K562 (cell line): ENCODE results near the gene KIAA0040. TPM values are rescaled to one million over a fixed set of nuclear protein-coding genes. Genes with fewer than 3 reads are reported as not detected.

Source experiments
- CBX5 ChIP-seq: IDR thresholded peaks from 2 replicates; pipeline ENCODE4 v1.6.1; 2014; ENCODE audit warnings: low read depth, borderline replicate concordance
- CHD4 ChIP-seq: fragments of 200-600 bp; sonication (generic); IDR thresholded peaks from 3 replicates; pipeline ENCODE4 v1.6.1; 2012; ENCODE audit warnings: low read depth, mild to moderate bottlenecking, mixed read lengths, low read length, inconsistent platforms; ENCODE audit not compliant: insufficient read depth, insufficient replicate concordance, poor library complexity, severe bottlenecking
- CSDE1 ChIP-seq, 2 experiments: fragments of 450-650 bp; IDR thresholded peaks; 2 replicates each; pipeline ENCODE4 v1.6.1; 2016; ENCODE audit warnings: mild to moderate bottlenecking in 1 of 2
- E4F1 ChIP-seq: fragments of 250-450 bp; sonication (Bioruptor Pico); IDR thresholded peaks from 2 replicates; pipeline ENCODE4 v1.5.0; 2021; ENCODE audit warnings: mild to moderate bottlenecking, borderline replicate concordance
- HCFC1 ChIP-seq: IDR thresholded peaks from 2 replicates; pipeline ENCODE4 v1.6.1; 2012; ENCODE audit warnings: low read depth, low read length, improper control_type of control experiment
- SP2 ChIP-seq: IDR thresholded peaks from 2 replicates; pipeline ENCODE4 v1.6.1; 2011; ENCODE audit warnings: mild to moderate bottlenecking, low read depth, low read length, moderate library complexity; ENCODE audit not compliant: poor library complexity, severe bottlenecking; ENCODE audit errors: extremely low read depth
- ZBTB43 ChIP-seq: sonication (generic); formaldehyde crosslinking; IDR thresholded peaks from 2 replicates; pipeline ENCODE4 v1.8.0; 2023; ENCODE audit warnings: mild to moderate bottlenecking, missing genetic modification reagents
- ZNF551 ChIP-seq: fragments of 250-450 bp; sonication (Bioruptor Pico); IDR thresholded peaks from 2 replicates; pipeline ENCODE4 v1.5.0; 2021; ENCODE audit warnings: mild to moderate bottlenecking, moderate library complexity
- polyA plus RNA-seq, 8 experiments: library from polyadenylated mRNA; depleted of rRNA in 4 of 8; stranded (reverse) in 5 of 8; unstranded in 3 of 8; fragments of >200 nt; fragmentation: Nextera tagmentation in 2 of 8; fragmentation: Illumina TruSeq in 1 of 8; extraction: Ambion mirVana in 2 of 8; extraction: Trizol in 1 of 8; gene quantifications; 2 replicates each; pipeline versions ENCODE4 v1.2.1 to v1.2.3, GENCODE V29; 2011 to 2014; ENCODE audit warnings: inconsistent platforms in 1 of 8, missing spikeins in 1 of 8
- total RNA-seq, 7 experiments: library from RNA; depleted of rRNA in 6 of 7; stranded (reverse); fragments of >200 nt in 6 of 7; fragmentation: Illumina TruSeq in 2 of 7; extraction: Trizol in 2 of 7; gene quantifications; 2 replicates each; pipeline versions ENCODE4 v1.2.1 to v1.2.3, GENCODE V29; 2011 to 2021; ENCODE audit warnings: low replicate concordance in 1 of 7
- TF ChIP-seq, protein P1 (sequence below): fragments of 250-450 bp; sonication (Bioruptor Pico); IDR thresholded peaks from 2 replicates; pipeline ENCODE4 v1.4.0; 2020; ENCODE audit warnings: borderline replicate concordance
- TF ChIP-seq, protein P2 (sequence below): fragments of 450-650 bp; IDR thresholded peaks from 2 replicates; pipeline ENCODE4 v1.6.1; 2018; ENCODE audit not compliant: partially characterized antibody
- TF ChIP-seq, protein P3 (sequence below): fragments of 250-450 bp; sonication (Bioruptor Pico); IDR thresholded peaks from 2 replicates; pipeline ENCODE4 v1.5.0; 2021; ENCODE audit warnings: mild to moderate bottlenecking, moderate library complexity

The KIAA0040 gene
- total and polyA plus RNA-seq, 9 of the 15 experiments (the other 6 are each of a cell fraction or from before 2014, with no cell fraction given), result 3.4 to 13.6 (median 7.1) TPM

- TF ChIP-seq, protein P1, sequence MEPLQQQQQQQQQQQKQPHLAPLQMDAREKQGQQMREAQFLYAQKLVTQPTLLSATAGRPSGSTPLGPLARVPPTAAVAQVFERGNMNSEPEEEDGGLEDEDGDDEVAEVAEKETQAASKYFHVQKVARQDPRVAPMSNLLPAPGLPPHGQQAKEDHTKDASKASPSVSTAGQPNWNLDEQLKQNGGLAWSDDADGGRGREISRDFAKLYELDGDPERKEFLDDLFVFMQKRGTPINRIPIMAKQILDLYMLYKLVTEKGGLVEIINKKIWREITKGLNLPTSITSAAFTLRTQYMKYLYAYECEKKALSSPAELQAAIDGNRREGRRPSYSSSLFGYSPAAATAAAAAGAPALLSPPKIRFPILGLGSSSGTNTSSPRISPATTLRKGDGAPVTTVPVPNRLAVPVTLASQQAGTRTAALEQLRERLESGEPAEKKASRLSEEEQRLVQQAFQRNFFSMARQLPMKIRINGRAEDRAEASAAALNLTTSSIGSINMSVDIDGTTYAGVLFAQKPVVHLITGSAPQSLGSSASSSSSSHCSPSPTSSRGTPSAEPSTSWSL (CRISPR knock-in tag), result no peak
- no peak for TF ChIP-seq CSDE1 (IDR thresholded peaks at IDR 0.05)
- no peak for TF ChIP-seq SP2
- TF ChIP-seq, protein P2, sequence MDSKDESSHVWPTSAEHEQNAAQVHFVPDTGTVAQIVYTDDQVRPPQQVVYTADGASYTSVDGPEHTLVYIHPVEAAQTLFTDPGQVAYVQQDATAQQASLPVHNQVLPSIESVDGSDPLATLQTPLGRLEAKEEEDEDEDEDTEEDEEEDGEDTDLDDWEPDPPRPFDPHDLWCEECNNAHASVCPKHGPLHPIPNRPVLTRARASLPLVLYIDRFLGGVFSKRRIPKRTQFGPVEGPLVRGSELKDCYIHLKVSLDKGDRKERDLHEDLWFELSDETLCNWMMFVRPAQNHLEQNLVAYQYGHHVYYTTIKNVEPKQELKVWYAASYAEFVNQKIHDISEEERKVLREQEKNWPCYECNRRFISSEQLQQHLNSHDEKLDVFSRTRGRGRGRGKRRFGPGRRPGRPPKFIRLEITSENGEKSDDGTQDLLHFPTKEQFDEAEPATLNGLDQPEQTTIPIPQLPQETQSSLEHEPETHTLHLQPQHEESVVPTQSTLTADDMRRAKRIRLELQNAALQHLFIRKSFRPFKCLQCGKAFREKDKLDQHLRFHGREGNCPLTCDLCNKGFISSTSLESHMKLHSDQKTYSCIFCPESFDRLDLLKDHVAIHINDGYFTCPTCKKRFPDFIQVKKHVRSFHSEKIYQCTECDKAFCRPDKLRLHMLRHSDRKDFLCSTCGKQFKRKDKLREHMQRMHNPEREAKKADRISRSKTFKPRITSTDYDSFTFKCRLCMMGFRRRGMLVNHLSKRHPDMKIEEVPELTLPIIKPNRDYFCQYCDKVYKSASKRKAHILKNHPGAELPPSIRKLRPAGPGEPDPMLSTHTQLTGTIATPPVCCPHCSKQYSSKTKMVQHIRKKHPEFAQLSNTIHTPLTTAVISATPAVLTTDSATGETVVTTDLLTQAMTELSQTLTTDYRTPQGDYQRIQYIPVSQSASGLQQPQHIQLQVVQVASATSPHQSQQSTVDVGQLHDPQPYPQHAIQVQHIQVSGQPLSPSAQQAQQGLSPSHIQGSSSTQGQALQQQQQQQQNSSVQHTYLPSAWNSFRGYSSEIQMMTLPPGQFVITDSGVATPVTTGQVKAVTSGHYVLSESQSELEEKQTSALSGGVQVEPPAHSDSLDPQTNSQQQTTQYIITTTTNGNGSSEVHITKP, result peak; percentile 86
- no peak for TF ChIP-seq E4F1 (CRISPR knock-in tag)
- TF ChIP-seq, protein P3, sequence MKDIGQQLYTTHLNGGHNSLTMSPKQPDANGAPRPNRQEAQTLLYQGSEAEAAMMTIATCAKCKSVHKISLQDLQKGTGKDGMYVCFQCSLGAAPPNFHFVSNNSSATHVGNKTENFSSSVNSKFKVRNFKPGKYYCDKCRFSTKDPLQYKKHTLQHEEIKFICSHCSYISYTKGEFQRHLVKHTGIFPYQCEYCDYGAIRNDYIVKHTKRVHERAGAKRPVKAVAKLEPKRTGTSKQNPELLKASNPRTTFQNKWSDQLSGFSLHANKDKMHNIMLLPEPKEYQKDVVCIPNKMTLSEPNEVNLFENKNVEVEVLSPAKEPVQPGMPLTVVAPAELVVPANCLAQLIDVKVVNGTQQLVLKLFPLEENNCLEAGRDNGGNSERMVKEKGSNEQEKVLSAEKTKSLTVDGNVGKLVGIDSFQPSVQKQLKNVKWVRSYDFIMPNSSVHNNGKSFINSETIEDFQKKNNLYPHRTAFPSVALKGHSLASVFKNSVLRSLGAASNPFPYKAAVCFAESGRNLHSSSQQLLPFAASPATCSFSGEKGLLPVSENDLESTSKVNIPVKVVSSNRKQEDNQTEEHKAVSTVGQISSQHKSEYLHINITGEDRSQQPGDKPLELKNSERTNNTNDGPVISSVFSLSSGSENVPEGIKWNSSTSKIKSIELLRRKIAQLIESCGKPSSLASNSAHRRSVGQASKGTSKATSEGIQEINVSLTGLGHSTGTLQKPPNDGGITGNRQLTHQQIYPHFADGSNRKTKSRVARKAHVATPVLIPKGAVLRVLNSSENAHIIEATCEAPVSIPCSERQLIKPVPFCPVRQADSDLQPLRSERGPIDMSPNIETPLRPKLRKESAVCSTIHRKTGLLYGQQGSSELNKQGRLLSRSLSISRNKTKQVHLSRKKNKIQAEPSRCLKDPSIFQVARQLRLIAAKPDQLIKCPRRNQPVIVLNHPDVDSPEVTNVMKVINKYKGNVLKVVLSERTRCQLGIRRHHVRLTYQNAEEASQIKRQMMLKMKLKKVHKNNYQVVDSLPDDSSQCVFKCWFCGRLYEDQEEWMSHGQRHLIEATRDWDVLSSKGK, result no peak
- TF ChIP-seq ZBTB43, result no peak
- TF ChIP-seq HCFC1, result no peak
- no peak for TF ChIP-seq CHD4
- TF ChIP-seq ZNF551, result no peak
- TF ChIP-seq CBX5, result no peak
Observed at GRCh38 chr1:175192630-175193526, at the start of gene KIAA0040 (continued).
